ENCODE results near the gene OR8H2.
"Not testable (repeated sequence)": the region's sequence is repeated elsewhere in the genome, so short reads cannot be mapped to it uniquely, and the experiment has no call there.

Gene OR8H2, protein sequence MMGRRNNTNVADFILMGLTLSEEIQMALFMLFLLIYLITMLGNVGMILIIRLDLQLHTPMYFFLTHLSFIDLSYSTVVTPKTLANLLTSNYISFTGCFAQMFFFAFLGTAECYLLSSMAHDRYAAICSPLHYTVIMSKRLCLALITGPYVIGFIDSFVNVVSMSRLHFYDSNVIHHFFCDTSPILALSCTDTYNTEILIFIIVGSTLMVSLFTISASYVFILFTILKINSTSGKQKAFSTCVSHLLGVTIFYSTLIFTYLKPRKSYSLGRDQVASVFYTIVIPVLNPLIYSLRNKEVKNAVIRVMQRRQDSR

DNA sequence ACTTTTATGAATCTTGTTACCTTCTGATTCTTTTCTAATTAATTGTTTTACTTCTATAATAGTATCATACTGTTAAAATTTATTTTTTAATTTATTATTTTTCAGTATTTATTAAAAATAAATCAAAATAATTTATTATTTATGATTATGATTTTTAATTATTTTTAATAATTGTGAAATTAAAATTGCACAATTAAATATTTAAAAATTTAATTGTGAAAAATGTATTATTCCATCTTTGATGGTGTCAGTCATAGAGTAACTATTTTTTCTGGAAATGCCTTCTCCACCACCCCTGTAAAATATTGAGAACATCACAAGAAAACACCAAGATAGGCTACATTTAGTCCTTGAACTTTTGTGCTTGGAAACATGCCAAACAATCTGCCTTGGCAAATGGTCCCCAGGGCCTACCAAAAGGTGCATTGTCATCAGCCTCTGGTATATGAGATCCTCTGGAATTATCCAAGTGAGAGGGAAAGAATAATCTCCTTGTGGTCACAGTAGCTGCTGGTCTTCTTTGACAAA lies at the start of gene OR8H2:
TSS of gene OR8H2 (plus strand) at position 478 of the 528 bp plus-strand sequence. CDS start 1,356 bp downstream, outside the sequence.
- no peak for DNase-seq

DNA sequence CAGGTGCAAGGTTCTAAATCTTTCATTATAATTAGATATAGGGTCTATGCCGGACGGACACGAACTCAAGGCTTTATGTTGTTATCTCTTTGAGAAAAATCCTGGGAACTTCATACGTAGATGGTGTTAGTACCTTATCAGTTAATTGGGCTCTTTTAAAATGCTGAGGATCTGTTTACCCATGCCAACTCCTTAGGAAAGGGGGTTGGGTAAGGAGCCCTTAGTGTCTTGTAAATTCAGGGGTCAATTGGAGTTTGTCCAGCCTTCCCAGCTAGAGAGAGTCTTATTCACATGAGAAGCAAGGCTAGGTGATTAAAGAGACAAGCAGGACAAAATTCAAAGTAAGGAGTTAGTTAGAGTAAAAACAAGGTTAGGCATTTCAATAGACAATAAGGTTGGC lies 47.1 kb upstream of the OR8H2 start:
- DNase-seq = not testable (repeated sequence)

DNA sequence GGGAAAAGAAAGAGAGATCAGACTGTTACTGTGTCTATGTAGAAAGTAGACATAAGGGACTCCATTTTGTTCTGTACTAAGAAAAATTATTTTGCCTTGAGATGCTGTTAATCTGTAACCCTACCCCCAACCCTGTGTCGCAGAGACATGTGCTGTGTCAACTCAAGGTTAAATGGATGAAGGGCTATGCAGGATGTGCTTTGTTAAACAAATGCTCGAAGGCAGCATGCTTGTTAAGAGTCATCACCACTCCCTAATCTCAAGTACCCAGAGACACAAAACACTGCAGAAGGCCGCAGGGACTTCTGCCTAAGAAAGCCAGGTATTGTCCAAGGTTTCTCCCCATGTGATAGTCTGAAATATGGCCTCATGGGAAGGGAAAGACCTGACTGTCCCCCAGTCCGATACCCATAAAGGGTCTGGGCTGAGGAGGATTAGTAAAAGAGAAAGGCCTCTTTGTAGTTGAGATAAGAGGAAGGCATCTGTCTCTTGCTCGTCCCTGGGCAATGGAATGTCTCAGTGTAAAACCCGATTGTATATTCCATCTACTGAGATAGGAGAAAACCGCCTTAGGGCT lies 45.7 kb upstream of the OR8H2 start:
- not testable (repeated sequence) for DNase-seq

DNA sequence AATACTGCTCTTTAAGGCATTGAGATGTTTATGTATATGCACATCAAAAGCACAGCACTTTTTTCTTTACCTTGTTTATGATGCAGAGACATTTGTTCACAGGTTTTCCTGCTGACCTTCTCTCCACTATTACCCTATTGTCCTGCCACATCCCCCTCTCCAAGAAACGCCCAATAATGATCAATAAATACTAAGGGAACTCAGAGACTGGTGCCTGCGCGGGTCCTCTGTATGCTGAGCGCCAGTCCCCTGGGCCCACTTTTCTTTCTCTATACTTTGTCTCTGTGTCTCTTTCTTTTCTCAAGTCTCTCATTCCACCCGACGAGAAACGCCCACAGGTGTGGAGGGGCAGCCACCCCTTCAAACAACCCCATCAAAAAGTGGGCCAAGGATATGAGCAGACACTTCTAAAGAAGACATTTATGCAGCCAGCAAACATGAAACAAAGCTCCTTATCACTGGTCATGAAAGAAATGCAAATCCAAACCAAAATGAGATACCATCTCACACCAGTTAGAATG lies 45.2 kb upstream of the OR8H2 start:
- DNase-seq = not testable (repeated sequence)

DNA sequence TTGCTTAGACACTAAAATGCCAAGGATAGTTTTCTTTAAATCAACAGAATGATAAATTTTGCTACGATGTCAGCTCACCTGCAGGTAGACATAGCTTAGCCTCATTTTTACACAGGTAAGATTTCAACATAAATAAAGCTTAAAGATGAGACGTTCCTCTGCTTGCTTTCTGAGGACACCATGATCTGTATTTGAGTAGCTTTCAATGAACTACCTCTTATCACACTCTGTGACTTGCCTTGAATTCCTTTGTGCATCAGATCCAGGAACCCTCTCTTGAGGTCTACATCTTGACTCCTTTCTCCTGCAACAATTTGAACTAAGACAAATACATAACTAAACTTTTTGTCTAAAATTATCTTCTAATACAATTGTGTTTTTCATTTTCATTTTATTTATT lies 36.5 kb upstream of the OR8H2 start:
- DNase-seq = no peak

DNA sequence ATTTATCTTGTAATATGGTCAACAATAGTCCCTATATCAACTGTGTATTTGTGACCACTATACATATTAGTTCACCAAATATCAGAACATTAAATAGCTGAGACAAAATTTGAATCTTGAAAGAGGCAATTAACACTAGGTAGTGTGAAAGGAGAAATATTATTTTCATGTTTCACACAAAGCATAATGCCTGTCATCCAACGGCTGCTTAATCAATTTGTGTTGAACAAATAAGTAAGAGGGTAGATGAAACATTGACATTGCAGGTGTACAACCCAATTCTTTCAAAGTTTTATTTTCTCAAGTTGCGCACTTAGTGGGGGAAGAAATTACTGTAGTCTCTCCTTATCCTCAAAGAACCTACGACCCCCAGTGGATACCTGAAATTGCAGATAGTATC lies 13.8 kb upstream of the OR8H2 start:
- no peak for DNase-seq

DNA sequence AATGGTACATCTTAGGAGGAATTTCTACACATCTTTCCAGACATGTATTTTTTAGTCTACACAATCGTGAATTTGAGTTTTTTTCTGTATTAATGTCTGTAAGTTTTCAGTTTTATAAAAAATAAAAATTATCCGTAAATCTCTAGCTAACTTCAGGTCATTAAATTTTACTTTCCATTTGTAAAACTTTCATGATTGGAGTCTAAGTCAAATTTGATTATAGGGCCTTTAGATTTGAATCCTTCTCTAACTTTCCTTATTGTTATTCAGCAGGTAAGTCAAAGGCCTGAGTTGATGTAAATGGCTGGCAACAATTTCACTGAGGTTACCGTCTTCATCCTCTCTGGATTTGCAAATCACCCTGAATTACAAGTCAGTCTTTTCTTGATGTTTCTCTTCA lies 10.5 kb upstream of the OR8H2 start, which contains the start of gene OR8I2:
TSS of gene OR8I2 (plus strand) at position 301 of the 400 bp plus-strand sequence. CDS start at position 301, 0 bp downstream.
- DNase-seq = no peak

DNA sequence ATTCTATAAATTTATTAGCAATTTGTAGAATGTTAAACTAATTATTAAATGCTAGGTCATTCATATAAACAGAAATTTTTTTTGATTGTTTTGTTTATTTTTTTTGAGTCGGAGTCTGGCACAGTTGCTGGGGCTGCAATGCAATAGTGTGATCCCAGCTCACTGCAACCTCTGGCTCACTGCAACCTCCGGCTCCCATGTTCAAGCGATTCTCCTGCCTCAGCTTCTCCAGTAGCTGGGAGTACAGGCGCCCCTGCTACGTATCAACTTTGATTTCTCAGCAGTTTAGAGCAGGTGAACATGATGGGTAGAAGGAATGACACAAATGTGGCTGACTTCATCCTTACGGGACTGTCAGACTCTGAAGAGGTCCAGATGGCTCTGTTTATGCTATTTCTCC lies 18.6 kb downstream of the OR8H2 start, which contains the start of gene OR8H3:
TSS of gene OR8H3 (plus strand) at position 301 of the 400 bp plus-strand sequence. CDS start at position 301, 0 bp downstream.
- no peak for DNase-seq

DNA sequence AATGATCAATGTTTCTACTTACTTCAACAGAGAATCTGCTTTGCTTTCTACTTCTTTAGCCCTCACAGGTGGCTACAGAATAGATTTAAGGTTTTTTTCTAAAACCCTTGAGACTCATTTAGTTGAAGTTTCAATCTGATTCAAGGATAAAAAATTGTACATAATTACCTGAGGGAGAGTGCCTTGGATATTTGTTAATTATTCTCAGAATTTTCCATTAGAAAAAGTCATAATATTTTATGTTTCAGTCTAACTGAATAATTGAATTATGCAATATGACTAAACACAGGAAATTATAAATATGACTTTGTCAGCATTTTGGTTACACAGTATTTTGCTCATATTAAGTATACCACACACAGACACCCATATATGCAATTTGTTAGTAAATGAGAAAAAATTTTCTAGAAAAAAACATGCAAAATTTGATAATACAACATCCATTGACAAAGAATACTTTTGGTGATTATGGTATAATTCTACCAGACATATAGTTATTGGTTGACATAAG lies 36.7 kb downstream of the OR8H2 start, which contains the start of gene OR8J3:
TSS of gene OR8J3 (minus strand) at position 51 of the 511 bp plus-strand sequence. CDS start 2,483 bp downstream, outside the sequence.
- DNase-seq = no peak

DNA sequence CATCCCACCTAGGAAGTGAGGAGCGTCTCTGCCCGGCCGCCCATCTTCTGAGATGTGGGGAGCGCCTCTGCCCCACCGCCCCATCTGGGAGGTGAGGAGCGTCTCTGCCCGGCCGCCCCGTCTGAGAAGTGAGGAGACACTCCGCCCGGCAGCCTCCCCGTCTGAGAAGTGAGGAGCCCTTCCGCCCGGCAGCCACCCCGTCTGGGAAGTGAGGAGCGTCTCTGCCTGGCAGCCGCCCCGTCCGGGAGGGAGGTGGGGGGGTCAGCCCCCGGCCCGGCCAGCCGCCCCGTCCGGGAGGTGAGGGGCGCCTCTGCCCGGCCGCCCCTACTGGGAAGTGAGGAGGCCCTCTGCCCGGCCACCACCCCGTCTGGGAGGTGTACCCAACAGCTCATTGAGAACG lies 40.2 kb downstream of the OR8H2 start:
- not testable (repeated sequence) for DNase-seq

DNA sequence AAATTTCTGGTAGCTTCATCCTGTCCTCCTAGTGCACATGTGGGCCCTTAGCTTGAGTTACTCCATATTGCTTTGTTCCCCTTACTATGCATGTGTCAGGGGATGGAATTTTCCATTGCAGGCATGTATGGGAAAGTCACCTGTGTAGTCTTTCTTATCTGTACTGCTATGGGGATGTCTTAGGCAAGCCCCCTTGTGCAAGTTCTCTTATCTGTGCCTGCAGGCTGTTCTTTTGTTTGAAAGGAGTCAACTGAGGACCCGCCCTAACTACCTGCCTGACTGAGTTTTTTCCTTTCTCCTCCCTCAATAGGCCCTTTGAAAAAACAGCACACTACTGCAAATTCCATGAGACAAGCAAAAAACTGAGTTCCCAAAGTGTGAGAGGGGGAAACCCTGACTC lies 47.9 kb downstream of the OR8H2 start:
- DNase-seq = no peak

DNA sequence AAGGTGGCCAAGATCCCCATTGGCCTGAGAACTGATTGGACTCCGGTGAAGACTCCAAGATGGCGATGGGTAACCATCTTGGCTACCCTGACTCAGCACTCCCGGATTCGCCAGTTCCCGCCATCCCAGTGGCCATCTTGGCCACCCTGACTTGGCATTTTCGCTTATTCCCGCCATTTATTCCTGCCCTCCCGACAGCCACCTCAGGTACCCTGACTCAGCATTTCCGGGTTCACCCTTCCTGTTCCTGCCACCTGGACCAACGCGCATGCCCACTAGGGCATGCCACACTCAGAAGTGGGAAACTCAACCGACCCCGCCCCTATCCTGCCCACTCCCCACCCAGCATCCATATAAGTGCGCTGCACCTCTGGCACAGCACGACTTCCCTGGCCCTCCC lies 48.8 kb downstream of the OR8H2 start:
- no peak for DNase-seq

Measured in midbrain (tissue), 1 donor.